ENCODE results near the gene DLK2.
A peak's percentile ranks its signal among the peaks of the same experiment; 100 is the strongest.

Gene DLK2

DNA sequence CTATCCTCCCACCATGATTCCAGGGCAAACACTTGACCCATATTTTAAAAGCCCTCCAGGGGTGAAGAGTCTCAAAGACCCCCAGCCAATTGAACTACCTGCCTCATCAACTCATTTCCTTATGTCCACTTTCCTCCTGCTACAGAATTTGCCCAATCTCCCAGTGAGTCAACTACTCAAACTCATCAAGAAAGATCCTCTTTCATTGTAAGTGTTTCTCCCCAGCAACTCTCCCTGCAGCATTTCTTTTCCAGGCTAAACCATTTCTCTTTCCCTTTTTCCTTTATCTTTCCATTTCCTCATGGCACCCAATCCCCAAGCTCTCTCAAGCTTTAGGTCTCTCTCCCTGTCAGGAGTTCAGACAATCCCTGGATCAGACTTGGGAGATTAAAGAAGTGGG lies 1.5 kb downstream of the DLK2 start:
- H3K9me3 Mint-ChIP-seq = no peaks in the 10 kb centered on the region
- peaks cover 18% of the 10 kb centered on the region for H3K4me1 Mint-ChIP-seq
- DNase-seq (ENCODE audit: low spot score in 2 of 2) (no peak), ATAC-seq (ENCODE audit: low read depth) (no peak)
- H3K27me3 Mint-ChIP-seq = peaks cover 2% of the 10 kb centered on the region
- peak overlapping the region; percentile 69 for H3K27ac Mint-ChIP-seq
- peak overlapping the region; percentile 91 for H3K4me3 Mint-ChIP-seq
- peaks cover 5% of the 10 kb centered on the region for H3K36me3 Mint-ChIP-seq

DNA sequence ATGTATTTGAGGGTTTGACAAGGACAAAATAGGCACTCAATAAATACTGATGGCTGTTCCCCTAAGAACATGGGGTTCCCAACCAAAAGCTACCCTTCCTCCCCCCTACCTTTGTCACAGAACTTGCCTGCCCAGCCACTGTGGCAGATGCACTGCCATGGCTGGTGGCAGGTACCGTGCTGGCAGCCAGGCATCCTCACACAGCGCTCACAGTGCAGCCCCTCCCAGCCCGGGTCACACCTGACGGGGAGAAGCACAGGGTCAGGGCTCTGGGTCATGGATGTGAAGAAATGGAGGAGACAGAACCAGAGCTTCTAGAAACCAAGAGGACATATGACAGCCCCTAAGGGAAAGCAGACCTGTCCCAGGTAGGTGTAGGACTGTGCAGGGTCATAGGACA lies 2.5 kb downstream of the DLK2 start:
- Mint-ChIP-seq H3K36me3 (peaks cover 10% of the 10 kb centered on the region), H3K27ac (no peak overlapping the region), H3K27me3 (peaks cover 2% of the 10 kb centered on the region), H3K4me1 (peaks cover 18% of the 10 kb centered on the region), H3K9me3 (no peaks in the 10 kb centered on the region), H3K4me3 (no peak overlapping the region)
- DNase-seq (ENCODE audit: low spot score in 2 of 2) = no peak
- ATAC-seq (ENCODE audit: low read depth) = no peak

DNA sequence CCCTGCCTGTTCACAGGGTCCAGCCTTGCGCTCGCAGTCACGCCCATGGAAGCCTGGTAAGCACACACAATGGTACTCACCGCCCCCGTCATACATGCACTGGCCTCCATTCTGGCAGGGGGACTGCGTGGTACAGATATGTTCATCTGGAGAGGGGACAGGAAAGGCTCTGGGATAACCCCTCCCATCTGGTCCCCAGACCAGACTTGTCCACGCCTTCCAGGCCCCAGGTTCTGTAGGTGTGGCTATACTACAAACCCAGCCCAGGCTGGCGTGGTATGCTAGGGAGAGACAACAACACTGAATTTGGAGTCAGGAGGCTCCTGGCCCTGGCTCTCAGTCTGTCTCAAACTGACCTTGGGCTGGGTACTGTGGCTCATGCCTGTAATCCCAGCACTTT lies 3.4 kb downstream of the DLK2 start:
- peaks cover 2% of the 10 kb centered on the region for H3K27me3 Mint-ChIP-seq
- H3K36me3 Mint-ChIP-seq = peaks cover 16% of the 10 kb centered on the region
- H3K9me3 Mint-ChIP-seq = no peaks in the 10 kb centered on the region
- DNase-seq (ENCODE audit: low spot score in 2 of 2) (no peak), ATAC-seq (ENCODE audit: low read depth) (no peak)
- H3K4me1 Mint-ChIP-seq = peaks cover 18% of the 10 kb centered on the region
- no peak overlapping the region for H3K4me3 Mint-ChIP-seq
- H3K27ac Mint-ChIP-seq = peak overlapping the region; percentile 30

DNA sequence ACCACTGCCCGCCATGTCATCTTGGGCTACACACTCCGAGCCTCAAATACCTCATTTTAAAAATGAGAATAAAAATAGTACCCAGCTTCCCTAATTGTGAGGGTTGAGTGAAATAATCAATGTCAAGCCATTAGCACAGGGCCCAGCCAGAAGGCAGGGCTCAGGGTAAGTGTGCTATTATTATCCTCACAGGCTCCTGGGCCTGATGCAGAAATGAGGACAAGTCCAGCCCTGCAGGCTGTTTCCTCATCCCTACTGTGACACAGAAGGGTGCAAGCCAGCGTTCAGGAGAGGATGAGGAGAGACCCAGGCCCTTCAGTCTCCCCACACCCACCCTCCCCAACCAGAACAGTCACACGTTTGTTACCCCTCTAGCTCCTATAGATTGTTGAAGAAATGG lies 4.0 kb downstream of the DLK2 start:
- no peak overlapping the region for H3K27ac Mint-ChIP-seq
- H3K4me1 Mint-ChIP-seq = peaks cover 18% of the 10 kb centered on the region
- ATAC-seq (ENCODE audit: low read depth) (no peak), DNase-seq (ENCODE audit: low spot score in 2 of 2) (no peak)
- H3K36me3 Mint-ChIP-seq = peaks cover 18% of the 10 kb centered on the region
- H3K9me3 Mint-ChIP-seq = no peaks in the 10 kb centered on the region
- H3K4me3 Mint-ChIP-seq = no peak overlapping the region
- no peaks in the 10 kb centered on the region for H3K27me3 Mint-ChIP-seq

DNA sequence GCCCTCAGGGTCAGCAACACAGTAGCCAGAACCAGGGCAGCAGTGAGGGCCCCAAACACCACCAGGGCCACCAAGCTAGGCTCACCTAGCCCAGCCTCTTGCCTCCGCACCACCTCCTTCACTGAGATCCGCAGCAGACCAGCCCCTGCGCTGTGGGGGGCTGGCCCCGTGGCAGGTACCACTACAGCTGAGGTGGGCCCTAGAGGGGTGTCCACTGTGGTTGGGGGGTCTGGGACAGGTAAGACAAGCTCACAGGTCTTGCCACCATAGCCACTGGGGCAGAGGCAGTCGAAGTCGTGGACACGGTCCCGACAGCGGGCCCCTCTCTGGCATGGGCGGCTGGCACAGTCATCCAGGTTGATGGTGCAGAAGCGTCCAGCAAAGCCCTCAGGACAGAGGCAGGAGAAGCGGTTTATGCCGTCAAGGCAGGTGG lies 4.6 kb downstream of the DLK2 start:
- Mint-ChIP-seq H3K4me3 (no peak overlapping the region), H3K27me3 (no peaks in the 10 kb centered on the region), H3K36me3 (peaks cover 20% of the 10 kb centered on the region), H3K9me3 (no peaks in the 10 kb centered on the region), H3K27ac (no peak overlapping the region), H3K4me1 (peaks cover 13% of the 10 kb centered on the region)
- DNase-seq (ENCODE audit: low spot score in 2 of 2) (no peak), ATAC-seq (ENCODE audit: low read depth) (no peak)

DNA sequence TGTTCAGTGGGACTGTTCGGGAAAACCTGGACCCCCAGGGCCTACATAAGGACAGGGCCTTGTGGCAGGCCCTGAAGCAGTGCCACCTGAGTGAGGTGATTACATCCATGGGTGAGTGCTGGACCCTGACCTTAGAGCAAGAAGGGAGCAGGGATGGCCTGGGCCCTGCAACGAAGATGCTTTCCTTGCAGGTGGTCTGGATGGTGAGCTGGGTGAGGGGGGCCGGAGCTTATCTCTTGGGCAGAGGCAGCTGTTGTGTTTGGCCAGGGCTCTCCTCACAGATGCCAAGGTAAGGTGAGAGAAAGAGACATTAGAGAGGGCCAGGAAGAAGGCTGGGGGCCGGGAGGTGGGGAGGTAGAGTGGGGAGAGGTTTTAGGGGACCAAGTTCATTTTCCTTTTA lies 6.4 kb downstream of the DLK2 start:
- no peak overlapping the region for H3K4me3 Mint-ChIP-seq
- no peaks in the 10 kb centered on the region for H3K9me3 Mint-ChIP-seq
- DNase-seq (ENCODE audit: low spot score in 2 of 2) (no peak), ATAC-seq (ENCODE audit: low read depth) (no peak)
- peaks cover 26% of the 10 kb centered on the region for H3K36me3 Mint-ChIP-seq
- H3K4me1 Mint-ChIP-seq = peaks cover under 1% of the 10 kb centered on the region
- H3K27me3 Mint-ChIP-seq = no peaks in the 10 kb centered on the region
- H3K27ac Mint-ChIP-seq = no peak overlapping the region

DNA sequence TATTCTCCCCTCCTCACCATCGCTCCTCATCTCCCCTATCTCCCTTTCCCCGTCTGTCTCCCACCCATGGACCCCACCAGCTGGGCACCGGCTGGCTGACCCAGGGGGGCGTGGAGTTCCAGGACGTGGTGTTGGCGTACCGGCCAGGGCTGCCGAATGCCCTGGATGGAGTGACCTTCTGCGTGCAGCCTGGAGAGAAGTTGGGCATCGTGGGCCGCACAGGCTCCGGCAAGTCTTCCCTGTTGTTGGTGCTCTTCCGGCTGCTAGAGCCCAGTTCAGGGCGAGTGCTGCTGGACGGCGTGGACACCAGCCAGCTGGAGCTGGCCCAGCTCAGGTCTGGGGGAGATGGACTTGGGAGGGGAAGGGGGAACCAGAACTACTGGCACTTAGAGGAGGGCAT lies 7.7 kb downstream of the DLK2 start:
- Mint-ChIP-seq H3K4me3 (no peak overlapping the region), H3K36me3 (peaks cover 26% of the 10 kb centered on the region), H3K4me1 (no peaks in the 10 kb centered on the region), H3K27ac (no peak overlapping the region), H3K27me3 (no peaks in the 10 kb centered on the region), H3K9me3 (no peaks in the 10 kb centered on the region)
- DNase-seq (ENCODE audit: low spot score in 2 of 2) = no peak
- no peak for ATAC-seq (ENCODE audit: low read depth)

DNA sequence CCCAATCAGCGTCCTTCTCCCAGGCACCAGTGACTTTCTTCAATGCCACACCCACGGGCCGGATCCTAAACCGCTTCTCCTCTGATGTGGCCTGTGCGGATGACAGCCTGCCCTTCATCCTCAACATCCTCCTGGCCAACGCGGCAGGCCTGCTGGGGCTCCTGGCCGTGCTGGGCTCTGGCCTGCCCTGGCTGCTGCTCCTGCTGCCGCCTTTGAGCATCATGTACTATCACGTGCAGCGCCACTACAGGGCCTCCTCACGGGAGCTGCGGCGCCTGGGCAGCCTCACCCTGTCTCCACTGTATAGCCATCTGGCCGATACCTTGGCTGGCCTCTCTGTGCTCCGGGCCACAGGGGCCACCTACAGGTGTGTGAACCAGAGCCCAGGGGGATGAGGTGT lies 9.8 kb downstream of the DLK2 start:
- Mint-ChIP-seq H3K27ac (no peak overlapping the region), H3K27me3 (no peaks in the 10 kb centered on the region), H3K9me3 (no peaks in the 10 kb centered on the region), H3K4me1 (no peaks in the 10 kb centered on the region), H3K36me3 (peaks cover 23% of the 10 kb centered on the region), H3K4me3 (no peak overlapping the region)
- ATAC-seq (ENCODE audit: low read depth) (no peak), DNase-seq (ENCODE audit: low spot score in 2 of 2) (no peak)

DNA sequence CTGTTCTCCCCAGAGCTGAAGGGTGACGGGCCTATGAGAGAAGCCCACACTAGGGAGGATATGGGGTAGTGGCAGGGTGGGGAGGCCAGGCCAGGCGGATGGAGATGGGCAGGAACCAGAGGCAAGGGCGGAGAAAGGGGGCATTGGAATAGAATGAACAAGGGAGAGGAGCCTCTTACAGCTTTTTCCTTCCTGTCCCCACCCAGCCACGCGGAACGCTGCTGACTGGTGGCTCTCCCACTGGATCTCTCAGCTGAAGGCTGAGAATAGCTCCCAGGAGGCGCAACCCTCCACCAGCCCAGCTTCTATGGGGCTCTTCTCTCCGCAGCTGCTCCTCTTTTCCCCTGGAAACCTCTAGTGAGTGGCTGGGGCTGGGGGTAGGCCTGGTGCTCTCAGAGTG lies 10.8 kb downstream of the DLK2 start:
- no peak overlapping the region for H3K4me3 Mint-ChIP-seq
- peaks cover 23% of the 10 kb centered on the region for H3K36me3 Mint-ChIP-seq
- ATAC-seq (ENCODE audit: low read depth) (no peak), DNase-seq (ENCODE audit: low spot score in 2 of 2) (no peak)
- H3K27ac Mint-ChIP-seq = no peak overlapping the region
- no peaks in the 10 kb centered on the region for H3K4me1 Mint-ChIP-seq
- no peaks in the 10 kb centered on the region for H3K27me3 Mint-ChIP-seq
- H3K9me3 Mint-ChIP-seq = no peaks in the 10 kb centered on the region

DNA sequence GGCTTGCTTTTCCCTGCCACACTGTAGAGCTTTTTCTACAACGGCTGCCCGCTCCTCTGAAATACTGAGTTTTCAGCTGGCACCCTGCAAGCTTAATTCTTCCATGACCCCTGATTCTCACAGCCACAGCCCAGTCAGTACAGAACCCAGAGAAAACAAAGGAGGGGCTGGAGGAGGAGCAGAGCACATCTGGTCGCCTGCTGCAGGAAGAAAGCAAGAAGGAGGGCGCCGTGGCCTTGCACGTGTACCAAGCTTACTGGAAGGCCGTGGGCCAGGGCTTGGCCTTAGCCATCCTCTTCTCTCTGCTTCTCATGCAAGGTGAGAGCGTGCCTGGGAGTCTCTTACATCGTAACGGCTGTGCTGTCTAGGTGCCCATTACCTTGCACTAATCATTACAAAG lies 11.3 kb downstream of the DLK2 start:
- ATAC-seq (ENCODE audit: low read depth) = no peak
- no peaks in the 10 kb centered on the region for H3K4me1 Mint-ChIP-seq
- H3K27me3 Mint-ChIP-seq = no peaks in the 10 kb centered on the region
- no peaks in the 10 kb centered on the region for H3K9me3 Mint-ChIP-seq
- no peak overlapping the region for H3K27ac Mint-ChIP-seq
- no peak overlapping the region for H3K4me3 Mint-ChIP-seq
- no peak for DNase-seq (ENCODE audit: low spot score in 2 of 2)
- peaks cover 23% of the 10 kb centered on the region for H3K36me3 Mint-ChIP-seq

DNA sequence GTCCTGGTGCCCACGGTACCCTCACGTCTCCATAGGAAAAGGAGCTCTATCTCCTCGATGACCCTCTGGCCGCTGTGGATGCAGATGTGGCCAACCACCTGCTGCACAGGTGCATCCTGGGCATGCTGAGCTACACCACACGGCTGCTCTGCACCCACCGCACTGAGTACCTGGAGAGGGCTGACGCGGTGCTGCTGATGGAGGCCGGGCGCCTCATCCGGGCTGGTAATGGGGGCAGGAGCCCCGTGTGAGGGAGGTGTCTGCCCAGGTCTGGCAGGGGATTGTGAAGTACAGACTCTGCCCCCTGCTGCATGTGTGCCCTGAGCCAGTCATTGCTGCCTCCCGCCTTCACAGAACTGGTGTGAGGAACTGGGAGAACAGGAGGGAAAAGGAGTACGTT lies 12.4 kb downstream of the DLK2 start:
- Mint-ChIP-seq H3K4me3 (no peak overlapping the region), H3K27ac (no peak overlapping the region), H3K9me3 (no peaks in the 10 kb centered on the region), H3K36me3 (peaks cover 17% of the 10 kb centered on the region), H3K27me3 (no peaks in the 10 kb centered on the region), H3K4me1 (no peaks in the 10 kb centered on the region)
- ATAC-seq (ENCODE audit: low read depth) (no peak), DNase-seq (ENCODE audit: low spot score in 2 of 2) (no peak)

DNA sequence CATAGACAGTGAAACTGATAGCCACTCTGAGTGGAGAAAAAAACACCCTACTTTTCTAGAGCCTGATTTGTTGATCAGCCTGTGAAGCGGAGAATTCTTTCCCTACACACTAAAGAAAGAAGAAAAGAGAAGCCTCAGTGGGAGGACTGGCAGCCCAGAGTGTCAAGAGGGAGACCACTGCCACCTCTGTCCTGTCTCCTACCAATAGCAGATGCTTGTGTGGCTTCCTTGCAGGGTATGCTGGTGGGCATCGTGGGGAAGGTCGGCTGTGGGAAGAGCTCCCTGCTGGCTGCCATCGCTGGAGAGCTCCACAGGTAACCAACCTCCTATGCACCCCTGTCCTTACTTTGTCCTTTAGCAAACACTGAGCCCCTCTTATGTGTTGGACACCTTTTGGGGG lies 17.6 kb downstream of the DLK2 start:
- no peak overlapping the region for H3K4me3 Mint-ChIP-seq
- ATAC-seq (ENCODE audit: low read depth) (no peak), DNase-seq (ENCODE audit: low spot score in 2 of 2) (no peak)
- no peaks in the 10 kb centered on the region for H3K4me1 Mint-ChIP-seq
- no peak overlapping the region for H3K27ac Mint-ChIP-seq
- H3K9me3 Mint-ChIP-seq = no peaks in the 10 kb centered on the region
- no peaks in the 10 kb centered on the region for H3K36me3 Mint-ChIP-seq
- no peaks in the 10 kb centered on the region for H3K27me3 Mint-ChIP-seq

DNA sequence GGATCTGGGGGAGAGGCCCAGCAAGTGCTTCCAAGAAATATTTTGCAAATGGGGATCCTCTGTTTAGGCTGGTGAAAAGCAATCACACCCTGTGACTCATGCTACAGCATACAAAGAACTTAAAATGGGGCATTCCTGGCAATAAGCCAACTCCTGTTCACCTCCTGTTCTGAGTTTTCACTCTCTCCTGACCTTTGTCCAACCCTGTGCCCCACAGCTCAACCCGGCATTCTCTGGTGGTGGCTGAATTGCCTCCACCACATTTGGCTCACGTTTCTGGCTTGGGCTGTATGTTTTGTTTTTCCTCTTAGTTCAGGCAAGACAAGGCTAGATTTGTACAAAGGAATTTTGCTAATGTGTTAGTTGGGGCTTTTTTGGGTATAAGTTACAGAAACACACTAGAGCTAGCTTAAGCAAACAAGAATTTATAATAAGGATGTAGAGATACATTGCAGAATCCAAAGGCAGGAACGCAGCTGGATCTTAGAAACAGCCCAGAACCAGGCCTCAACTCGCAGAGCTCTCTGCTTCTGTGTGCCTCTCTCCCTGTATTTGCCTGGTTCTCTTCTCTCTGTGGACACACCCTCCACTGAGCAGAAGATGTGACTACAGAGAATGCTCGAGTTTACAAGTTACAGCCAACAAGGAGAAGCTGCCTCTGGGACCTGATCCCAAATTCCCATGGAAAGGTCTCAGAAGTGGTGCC lies 18.6 kb downstream of the DLK2 start:
- Mint-ChIP-seq H3K4me1 (peaks cover 1% of the 10 kb centered on the region), H3K9me3 (no peaks in the 10 kb centered on the region), H3K4me3 (no peak overlapping the region), H3K36me3 (no peaks in the 10 kb centered on the region), H3K27me3 (no peaks in the 10 kb centered on the region), H3K27ac (no peak overlapping the region)
- DNase-seq (ENCODE audit: low spot score in 2 of 2) (no peak), ATAC-seq (ENCODE audit: low read depth) (no peak)

DNA sequence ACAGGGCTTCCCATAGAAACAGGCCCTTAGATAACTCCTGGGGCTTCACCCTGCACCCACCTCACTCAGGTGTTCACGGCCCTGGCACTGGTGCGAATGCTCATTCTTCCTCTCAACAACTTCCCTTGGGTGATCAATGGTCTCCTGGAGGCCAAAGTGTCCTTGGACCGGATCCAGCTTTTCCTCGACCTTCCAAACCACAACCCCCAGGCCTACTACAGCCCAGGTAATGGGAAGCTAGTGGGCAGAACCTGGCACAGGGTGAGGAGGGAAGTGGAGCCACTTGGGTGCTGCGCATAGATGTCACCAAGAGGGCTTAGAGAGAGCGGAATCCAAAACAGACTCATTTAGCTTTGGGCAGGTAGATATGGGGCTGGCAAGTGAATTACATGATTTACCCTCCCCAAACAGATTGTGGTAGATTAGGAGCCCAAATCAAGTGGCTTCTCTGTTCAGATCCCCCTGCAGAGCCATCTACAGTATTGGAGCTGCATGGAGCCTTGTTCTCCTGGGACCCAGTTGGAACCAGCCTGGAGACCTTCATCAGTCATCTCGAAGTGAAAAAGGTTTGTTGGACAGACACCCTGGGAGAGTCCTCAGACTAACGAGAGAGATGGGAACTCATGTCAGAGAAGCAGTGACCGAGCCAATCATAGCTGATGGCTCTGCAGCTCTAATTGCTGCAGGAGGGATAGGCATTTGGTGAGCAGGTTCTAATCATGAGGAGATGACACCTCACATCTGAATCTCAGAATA lies 19.5 kb downstream of the DLK2 start:
- no peaks in the 10 kb centered on the region for H3K36me3 Mint-ChIP-seq
- H3K27me3 Mint-ChIP-seq = no peaks in the 10 kb centered on the region
- H3K4me3 Mint-ChIP-seq = no peak overlapping the region
- H3K4me1 Mint-ChIP-seq = peaks cover 2% of the 10 kb centered on the region
- ATAC-seq (ENCODE audit: low read depth) = no peak
- H3K27ac Mint-ChIP-seq = no peak overlapping the region
- no peaks in the 10 kb centered on the region for H3K9me3 Mint-ChIP-seq
- no peak for DNase-seq (ENCODE audit: low spot score in 2 of 2)

DNA sequence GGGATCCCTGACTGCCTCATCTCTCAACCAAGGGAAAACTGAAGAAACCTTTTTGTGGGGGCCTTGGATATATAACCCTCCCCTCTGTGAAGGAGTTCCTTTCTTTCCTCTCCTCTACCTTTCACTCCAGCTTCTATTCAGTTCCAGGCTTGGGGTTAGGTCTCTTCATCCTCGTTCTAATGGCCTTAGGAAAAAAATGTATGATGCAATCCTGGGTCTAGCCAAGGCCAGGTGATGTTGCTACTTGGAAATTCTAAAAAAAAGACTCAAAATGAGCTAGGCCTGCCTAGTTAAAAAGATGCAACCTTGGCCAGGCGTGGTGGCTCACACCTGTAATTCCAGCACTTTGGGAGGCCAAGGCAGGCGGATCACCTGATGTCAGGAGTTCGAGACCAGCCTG lies 20.4 kb downstream of the DLK2 start:
- Mint-ChIP-seq H3K36me3 (no peaks in the 10 kb centered on the region), H3K27me3 (no peaks in the 10 kb centered on the region), H3K4me3 (no peak overlapping the region), H3K9me3 (no peaks in the 10 kb centered on the region), H3K27ac (no peak overlapping the region), H3K4me1 (peaks cover 2% of the 10 kb centered on the region)
- ATAC-seq (ENCODE audit: low read depth) (no peak), DNase-seq (ENCODE audit: low spot score in 2 of 2) (no peak)
